Hepatocyte (in vitro differentiated cells): ENCODE measurements around the gene PHIP. TPM values are rescaled to one million over a fixed set of nuclear protein-coding genes. Genes with fewer than 3 reads are reported as not detected.

Experiments
- DNase-seq: peaks from one replicate; pipeline ENCODE4 v3.0.0-alpha.2; 2016; ENCODE audit warnings: low spot score
- H2AFZ ChIP-seq: fragments of 200-600 bp; sonication (generic); 2 replicates; pipeline ENCODE4 v1.6.0; 2016; ENCODE audit warnings: antibody characterized with exemption, mild to moderate bottlenecking
- H3K27ac ChIP-seq: fragments of 200-600 bp; sonication (generic); 2 replicates; pipeline ENCODE4 v1.5.1; 2016; ENCODE audit warnings: mild to moderate bottlenecking
- H3K27me3 ChIP-seq: fragments of 200-600 bp; sonication (generic); 2 replicates; pipeline ENCODE4 v1.6.1; 2016
- H3K36me3 ChIP-seq: fragments of 200-600 bp; sonication (generic); replicated peaks from 2 replicates; pipeline ENCODE4 v1.5.1; 2016; ENCODE audit warnings: low read depth; ENCODE audit not compliant: insufficient read depth
- H3K4me1 ChIP-seq: fragments of 200-600 bp; sonication (generic); 2 replicates; pipeline ENCODE4 v1.5.1; 2016; ENCODE audit warnings: mild to moderate bottlenecking, moderate library complexity; ENCODE audit not compliant: insufficient read depth
- H3K4me2 ChIP-seq: fragments of 200-600 bp; sonication (generic); 2 replicates; pipeline ENCODE4 v1.6.0; 2016
- H3K4me3 ChIP-seq: fragments of 200-600 bp; sonication (generic); 2 replicates; pipeline ENCODE4 v1.5.1; 2016; ENCODE audit warnings: mild to moderate bottlenecking
- H3K79me2 ChIP-seq: fragments of 200-600 bp; sonication (generic); 2 replicates; pipeline ENCODE4 v1.6.0; 2017; ENCODE audit warnings: mild to moderate bottlenecking
- H3K9me2 ChIP-seq: fragments of 200-600 bp; sonication (generic); replicated peaks from 2 replicates; pipeline ENCODE4 v1.6.0; 2017; ENCODE audit warnings: mild to moderate bottlenecking; ENCODE audit not compliant: insufficient read depth
- H3K9me3 ChIP-seq: fragments of 200-600 bp; sonication (generic); 2 replicates; pipeline ENCODE4 v1.5.1; 2016; ENCODE audit warnings: low read depth, mild to moderate bottlenecking
- H4K20me1 ChIP-seq: fragments of 200-600 bp; sonication (generic); 2 replicates; pipeline ENCODE4 v1.6.0; 2016; ENCODE audit warnings: mild to moderate bottlenecking; ENCODE audit not compliant: insufficient read depth, poor library complexity, severe bottlenecking
- EZH2 ChIP-seq: fragments of 200-600 bp; sonication (generic); IDR thresholded peaks from 2 replicates; pipeline ENCODE4 v1.6.1; 2016; ENCODE audit warnings: antibody characterized with exemption, mild to moderate bottlenecking, borderline replicate concordance
- EZH2phosphoT487 ChIP-seq: fragments of 200-600 bp; sonication (generic); IDR thresholded peaks from one replicate; pipeline ENCODE4 v1.6.1; 2018; ENCODE audit warnings: antibody characterized with exemption, mild to moderate bottlenecking, low read depth, moderate library complexity; ENCODE audit not compliant: unreplicated experiment, severe bottlenecking
- WGBS: methylation state at CpG from one replicate; pipeline ENCODE4 v1.1.6; 2016; ENCODE audit warnings: low lambda C conversion rate; ENCODE audit errors: missing lambda C conversion rate; 5-methylcytosine and 5-hydroxymethylcytosine counted together
- polyA plus RNA-seq: library from polyadenylated mRNA; unstranded; fragments of >200 nt; fragmentation: Nextera tagmentation; extraction: Ambion mirVana; gene quantifications from 2 replicates; pipeline ENCODE4 v1.2.1, GENCODE V29; 2016
- total RNA-seq: library from RNA; depleted of rRNA; stranded (reverse); fragments of >200 nt; gene quantifications from 2 replicates; pipeline ENCODE4 v1.2.3, GENCODE V29; 2014
- TF ChIP-seq, protein P1 (sequence below): fragments of 200-600 bp; sonication (generic); IDR thresholded peaks from 2 replicates; pipeline ENCODE4 v1.5.1; 2016; ENCODE audit warnings: antibody characterized with exemption, mild to moderate bottlenecking; ENCODE audit not compliant: poor library complexity

The PHIP gene
- total and polyA plus RNA-seq, 2 experiments from 2014 or later: 15.2 to 44.4 TPM

DNA sequence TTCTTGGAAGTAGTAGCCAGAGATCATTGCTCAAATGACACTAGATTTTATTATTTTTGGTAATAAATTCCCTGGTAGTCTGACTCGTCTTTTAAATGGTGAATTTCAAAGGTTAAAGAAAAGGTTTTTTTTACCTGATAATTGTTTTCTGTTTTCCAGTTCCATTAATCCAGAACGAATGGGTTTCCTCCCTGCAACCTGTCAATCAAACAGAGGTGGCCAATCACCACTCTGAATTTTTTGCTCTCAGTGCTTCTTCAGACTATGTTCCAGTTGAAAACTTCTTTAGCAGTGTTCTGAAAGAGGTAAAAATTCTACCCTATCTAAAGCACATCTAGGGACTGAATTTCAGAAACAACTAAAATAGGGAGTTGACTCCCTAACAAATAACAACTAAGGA is 73.8 kb downstream of the PHIP start:
- Histone ChIP-seq H4K20me1 (no peaks in the 10 kb centered on the region), H3K4me2 (no peak overlapping the region), H3K4me3 (no peak overlapping the region), H3K36me3 (no peaks in the 10 kb centered on the region), H3K9me3 (no peaks in the 10 kb centered on the region), H3K27ac (no peak overlapping the region), H3K27me3 (no peaks in the 10 kb centered on the region), H3K79me2 (peaks cover 5% of the 10 kb centered on the region), H2AFZ (no peak overlapping the region), H3K4me1 (no peaks in the 10 kb centered on the region), H3K9me2 (no peaks in the 10 kb centered on the region)
- 94% methylated on average over 2 of the region's 2 CpGs for WGBS
- DNase-seq: no peak
- TF ChIP-seq, protein P1, sequence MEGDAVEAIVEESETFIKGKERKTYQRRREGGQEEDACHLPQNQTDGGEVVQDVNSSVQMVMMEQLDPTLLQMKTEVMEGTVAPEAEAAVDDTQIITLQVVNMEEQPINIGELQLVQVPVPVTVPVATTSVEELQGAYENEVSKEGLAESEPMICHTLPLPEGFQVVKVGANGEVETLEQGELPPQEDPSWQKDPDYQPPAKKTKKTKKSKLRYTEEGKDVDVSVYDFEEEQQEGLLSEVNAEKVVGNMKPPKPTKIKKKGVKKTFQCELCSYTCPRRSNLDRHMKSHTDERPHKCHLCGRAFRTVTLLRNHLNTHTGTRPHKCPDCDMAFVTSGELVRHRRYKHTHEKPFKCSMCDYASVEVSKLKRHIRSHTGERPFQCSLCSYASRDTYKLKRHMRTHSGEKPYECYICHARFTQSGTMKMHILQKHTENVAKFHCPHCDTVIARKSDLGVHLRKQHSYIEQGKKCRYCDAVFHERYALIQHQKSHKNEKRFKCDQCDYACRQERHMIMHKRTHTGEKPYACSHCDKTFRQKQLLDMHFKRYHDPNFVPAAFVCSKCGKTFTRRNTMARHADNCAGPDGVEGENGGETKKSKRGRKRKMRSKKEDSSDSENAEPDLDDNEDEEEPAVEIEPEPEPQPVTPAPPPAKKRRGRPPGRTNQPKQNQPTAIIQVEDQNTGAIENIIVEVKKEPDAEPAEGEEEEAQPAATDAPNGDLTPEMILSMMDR: no peak
- TF ChIP-seq EZH2phosphoT487: no peak
- TF ChIP-seq EZH2: no peak

GRCh38 chr6:79001415-79001814 is 76.6 kb downstream of the PHIP start:
- Histone ChIP-seq H4K20me1 (no peaks in the 10 kb centered on the region), H3K36me3 (peaks cover 5% of the 10 kb centered on the region), H2AFZ (no peak overlapping the region), H3K9me2 (no peaks in the 10 kb centered on the region), H3K27me3 (no peaks in the 10 kb centered on the region), H3K4me3 (no peak overlapping the region), H3K79me2 (peaks cover 6% of the 10 kb centered on the region), H3K4me1 (no peaks in the 10 kb centered on the region), H3K9me3 (no peaks in the 10 kb centered on the region), H3K4me2 (no peak overlapping the region), H3K27ac (no peak overlapping the region)
- TF ChIP-seq EZH2: no peak
- TF ChIP-seq, protein P1: no peak
- no peak for TF ChIP-seq EZH2phosphoT487
- 100% methylated on average over 1 of the region's 1 CpG for WGBS
- no peak for DNase-seq

DNA sequence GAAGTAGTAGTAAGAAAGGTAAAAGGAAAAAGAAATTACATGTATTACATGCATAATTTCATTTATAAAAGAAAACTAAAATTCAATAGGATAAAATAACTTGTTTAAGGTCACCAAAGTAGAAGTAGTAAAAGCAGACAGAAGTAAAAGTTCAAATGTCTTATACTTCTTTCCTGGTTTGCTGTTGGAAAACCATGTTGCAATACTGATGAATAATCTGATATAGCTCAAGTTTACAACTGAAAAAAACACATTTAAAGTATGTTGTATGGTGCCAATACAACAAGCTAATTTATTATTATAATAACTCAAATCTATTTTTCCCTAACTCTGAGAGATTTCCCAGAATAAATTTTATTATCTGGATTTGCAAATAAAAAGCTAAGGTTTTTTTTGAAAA is 78.3 kb downstream of the PHIP start:
- no peak overlapping the region for H2AFZ ChIP-seq
- H3K9me3 ChIP-seq: no peaks in the 10 kb centered on the region
- no peaks in the 10 kb centered on the region for H4K20me1 ChIP-seq
- peaks cover 5% of the 10 kb centered on the region for H3K36me3 ChIP-seq
- H3K4me1 ChIP-seq: no peaks in the 10 kb centered on the region
- H3K9me2 ChIP-seq: no peaks in the 10 kb centered on the region
- TF ChIP-seq EZH2 (no peak), EZH2phosphoT487 (no peak)
- TF ChIP-seq, protein P1: no peak
- no peaks in the 10 kb centered on the region for H3K27me3 ChIP-seq
- no peak for DNase-seq
- H3K4me2 ChIP-seq: no peak overlapping the region
- peaks cover 6% of the 10 kb centered on the region for H3K79me2 ChIP-seq
- no peak overlapping the region for H3K4me3 ChIP-seq
- H3K27ac ChIP-seq: no peak overlapping the region

- no peaks in the 10 kb centered on the region for H3K27me3 ChIP-seq
- H2AFZ ChIP-seq: no peak overlapping the region
- H3K4me1 ChIP-seq: no peaks in the 10 kb centered on the region
- peaks cover 6% of the 10 kb centered on the region for H3K79me2 ChIP-seq
- peaks cover 13% of the 10 kb centered on the region for H3K36me3 ChIP-seq
- no peaks in the 10 kb centered on the region for H3K9me3 ChIP-seq
- no peak overlapping the region for H3K4me2 ChIP-seq
- H4K20me1 ChIP-seq: no peaks in the 10 kb centered on the region
- TF ChIP-seq, protein P1: no peak
- TF ChIP-seq EZH2 (no peak), EZH2phosphoT487 (no peak)
- DNase-seq: no peak
- no peak overlapping the region for H3K4me3 ChIP-seq
- H3K9me2 ChIP-seq: no peaks in the 10 kb centered on the region
- no peak overlapping the region for H3K27ac ChIP-seq
Measured at GRCh38 chr6:78995946-78996345, 82.1 kb downstream of the PHIP start.
